Inflammatory macrophage (primary cell): ENCODE measurements around the gene HEMK1.

ENCODE experiments used
- DNase-seq, 2 donors: peaks; one replicate each; pipeline ENCODE4 v3.0.0-alpha.2; 2020 to 2022

HEMK1 gene

DNA sequence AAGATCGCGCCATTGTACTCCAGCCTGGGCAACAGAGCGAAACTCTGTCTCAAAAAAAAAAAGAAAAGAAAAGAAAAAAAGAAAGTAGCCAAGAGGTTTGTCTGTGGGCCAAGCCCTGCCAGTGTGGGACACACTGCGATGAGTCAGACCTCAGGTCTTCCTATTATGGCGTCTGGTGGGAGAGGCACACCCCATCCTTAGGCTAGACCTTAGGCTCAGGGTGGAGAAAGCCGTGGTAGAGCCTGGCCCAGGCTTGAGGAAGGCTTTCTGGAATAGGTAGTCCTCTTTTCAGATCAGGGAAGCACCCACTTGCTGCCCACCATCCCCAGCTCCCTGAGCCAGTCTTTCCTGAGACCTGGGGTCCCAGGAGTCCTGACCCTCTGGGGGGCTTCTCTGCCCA is 6.0 kb downstream of the HEMK1 start:
- DNase-seq = no peak

- no peak for DNase-seq
These were observed 8.0 kb downstream of the HEMK1 start for GRCh38 chr3:50577348-50577747.

DNA sequence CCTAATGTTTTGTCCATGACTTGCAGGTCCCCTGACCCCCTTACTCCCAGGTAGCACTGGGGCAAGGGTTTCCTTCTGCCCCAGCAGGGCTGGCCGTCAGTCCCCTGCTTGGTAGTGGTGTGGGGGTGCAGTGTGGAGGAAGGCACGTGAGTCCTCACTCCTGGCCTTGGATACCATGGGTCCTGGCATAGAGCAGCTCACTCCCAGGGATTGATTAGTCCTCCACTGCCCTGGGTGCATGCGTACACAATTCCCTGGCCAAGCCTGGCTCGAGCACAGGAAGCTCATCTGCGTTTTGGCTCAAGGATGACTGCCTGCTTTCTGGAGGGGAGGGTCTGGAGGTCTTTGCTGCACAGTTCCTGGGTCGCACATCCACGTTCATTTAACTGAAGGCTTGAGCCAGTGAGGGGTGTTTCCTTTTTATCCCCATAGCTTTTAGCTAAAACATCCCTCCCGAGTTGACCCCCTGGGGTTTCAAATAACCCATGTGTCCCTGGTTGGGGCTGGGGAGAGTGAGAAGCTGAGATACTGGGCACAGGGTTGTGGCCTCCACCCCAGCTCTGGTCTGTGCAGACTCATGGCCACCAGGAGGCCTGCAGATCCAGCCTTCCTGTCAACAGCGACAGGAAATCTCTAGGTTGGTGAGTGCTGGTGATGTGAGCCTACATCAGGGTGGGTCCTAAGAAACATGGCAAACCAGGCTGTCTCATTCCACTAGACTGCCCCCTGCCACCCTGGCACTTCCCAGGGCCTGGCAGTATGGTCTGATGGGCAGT is 11.5 kb downstream of the HEMK1 start:
- DNase-seq = no peak

- DNase-seq = no peak
These were observed 12.1 kb downstream of the HEMK1 start for GRCh38 chr3:50581459-50581842.

- DNase-seq = no peak
These were observed 12.8 kb downstream of the HEMK1 start for GRCh38 chr3:50582083-50582482.

GRCh38 chr3:50583897-50584296 is 14.6 kb downstream of the HEMK1 start:
- DNase-seq = no peak

GRCh38 chr3:50584391-50584790 is 15.1 kb downstream of the HEMK1 start:
- peak in 1 of 2 donors; percentile 22 for DNase-seq

GRCh38 chr3:50585919-50586762 is 16.8 kb downstream of the HEMK1 start:
- DNase-seq = peak in 1 of 2 donors; percentile 25

DNA sequence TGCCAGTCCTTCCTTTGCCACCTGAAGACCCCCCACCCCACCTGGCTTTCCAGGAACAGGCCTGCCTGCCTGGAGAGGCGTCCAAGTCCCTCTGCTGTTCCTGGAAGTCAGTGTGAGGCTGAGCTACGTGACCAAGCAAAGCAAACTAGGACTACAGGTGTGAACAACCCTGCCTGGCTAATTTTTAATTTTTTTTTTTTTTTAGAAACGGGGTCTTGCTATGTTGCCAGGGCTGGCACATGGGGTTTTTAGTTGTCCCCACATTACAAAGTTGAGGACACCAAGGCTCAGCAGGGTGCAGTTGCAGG is 17.4 kb downstream of the HEMK1 start:
- no peak for DNase-seq

- no peak for DNase-seq
These were observed 18.1 kb downstream of the HEMK1 start for GRCh38 chr3:50587373-50587772.

GRCh38 chr3:50587806-50588758 is 18.8 kb downstream of the HEMK1 start:
- DNase-seq = peak in 1 of 2 donors; percentile 16

DNA sequence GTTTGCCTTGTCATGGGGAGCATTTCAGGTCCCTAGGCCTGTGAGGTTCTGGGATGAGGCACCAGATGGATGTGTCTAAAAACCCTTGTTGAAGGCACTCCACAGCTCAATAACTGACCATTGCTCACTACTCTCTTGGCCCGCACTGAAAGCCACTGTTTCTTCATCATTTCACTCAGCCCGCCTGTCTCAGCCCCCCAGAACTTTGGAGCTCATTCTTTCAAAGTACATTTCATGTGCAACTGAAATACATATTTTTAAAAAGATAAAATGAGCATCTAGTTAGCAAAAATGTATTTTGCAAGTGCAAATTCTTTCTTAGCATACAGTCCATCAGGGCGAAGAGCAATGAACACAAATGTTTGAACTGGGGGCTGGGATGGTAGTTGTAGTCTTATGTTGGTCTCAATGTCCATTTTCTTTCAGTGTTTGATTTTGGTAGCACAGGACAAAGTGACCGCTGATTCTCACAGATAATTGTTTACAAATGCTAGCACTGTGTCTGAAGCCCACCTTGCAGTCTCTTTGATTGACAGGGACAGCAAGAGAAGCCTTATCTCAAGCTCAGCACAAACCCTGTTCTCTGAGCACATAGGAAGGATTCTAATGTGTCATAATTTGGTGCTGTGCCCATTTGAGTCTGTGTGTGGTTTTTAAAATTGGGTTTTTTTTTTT is 19.6 kb downstream of the HEMK1 start:
- DNase-seq = no peak

- peak; percentile 69 to 89 for DNase-seq
These were observed 21.9 kb downstream of the HEMK1 start for GRCh38 chr3:50591196-50591741.

GRCh38 chr3:50592568-50592967 is 23.2 kb downstream of the HEMK1 start:
- DNase-seq = peak; percentile 80 to 84

- DNase-seq = no peak
These were observed 25.0 kb downstream of the HEMK1 start for GRCh38 chr3:50594253-50594785.

DNA sequence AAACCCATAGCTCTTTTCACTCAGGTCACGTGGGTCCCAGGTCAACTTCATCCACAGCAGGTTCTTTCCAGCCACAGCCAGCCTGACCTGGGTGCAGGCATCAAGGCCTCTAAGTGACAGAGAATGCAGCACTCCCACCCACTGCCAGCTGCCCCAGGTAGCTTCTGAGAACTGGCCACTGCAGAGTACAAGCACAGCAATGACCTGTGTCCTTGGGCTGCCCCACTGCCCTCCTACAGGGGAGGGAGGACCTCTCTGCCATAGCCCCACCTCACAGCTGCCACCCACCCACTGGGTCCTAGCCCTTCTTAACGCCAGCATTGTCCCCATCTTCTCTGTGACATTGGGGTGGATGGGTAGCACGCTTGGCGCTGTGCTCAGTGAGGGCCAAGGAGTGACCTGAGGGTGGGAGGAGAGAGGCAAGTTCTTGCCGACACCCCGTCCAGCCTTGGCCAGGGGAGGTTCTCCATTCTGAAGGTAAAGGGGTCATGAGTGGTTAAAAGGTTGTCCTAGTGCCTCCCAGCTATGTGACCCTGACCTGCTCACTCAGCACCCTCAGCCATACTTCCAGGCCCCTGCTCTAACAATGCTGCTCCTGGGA is 29.9 kb downstream of the HEMK1 start:
- DNase-seq = no peak

DNA sequence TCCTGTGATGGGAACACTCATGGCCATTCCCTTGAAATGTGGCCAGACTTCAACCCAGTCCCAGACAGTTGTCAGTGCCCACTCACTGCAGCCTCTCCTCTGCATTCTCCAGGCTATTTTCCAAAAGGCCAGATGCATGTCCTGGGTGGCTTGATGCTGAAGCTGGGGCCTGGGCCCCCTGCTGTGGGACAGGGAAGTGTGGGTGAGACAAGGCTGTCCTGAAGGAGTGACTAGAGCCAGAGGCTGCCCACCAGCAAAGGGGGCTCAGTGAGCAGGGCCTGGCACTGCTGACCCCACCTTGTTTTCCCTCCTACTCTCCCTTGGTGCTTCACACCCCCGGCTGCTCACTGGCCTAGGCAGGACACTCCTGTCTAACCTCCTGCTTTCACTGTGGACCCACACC is 30.4 kb downstream of the HEMK1 start:
- no peak for DNase-seq

GRCh38 chr3:50600141-50600753 is 30.9 kb downstream of the HEMK1 start:
- DNase-seq = peak; percentile 33 to 53

- peak; percentile 96 to 97 for DNase-seq
These were observed 31.7 kb downstream of the HEMK1 start for GRCh38 chr3:50600841-50601591.

- DNase-seq = no peak
These were observed 33.4 kb downstream of the HEMK1 start for GRCh38 chr3:50602595-50603191.
